ENCODE results near the gene CTSW.
"Not testable (repeated sequence)": the region's sequence is repeated elsewhere in the genome, so short reads cannot be mapped to it uniquely, and the experiment has no call there.

DNA sequence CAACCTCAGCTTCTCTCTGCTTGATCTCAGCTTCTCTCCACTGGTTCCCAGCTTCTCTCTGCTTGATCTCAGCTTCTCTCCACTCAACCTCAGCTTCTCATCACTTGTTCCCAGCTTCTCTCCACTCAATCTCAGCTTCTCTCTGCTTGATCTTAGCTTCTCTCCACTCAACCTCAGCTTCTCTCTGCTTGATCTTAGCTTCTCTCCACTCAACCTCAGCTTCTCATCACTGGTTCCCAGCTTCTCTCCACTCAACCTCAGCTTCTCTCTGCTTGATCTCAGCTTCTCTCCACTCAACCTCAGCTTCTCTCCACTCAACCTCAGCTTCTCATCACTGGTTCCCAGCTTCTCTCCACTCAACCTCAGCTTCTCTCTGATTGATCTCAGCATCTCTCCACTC is 47.4 kb upstream of the CTSW start:
- TF ChIP-seq, protein P1, sequence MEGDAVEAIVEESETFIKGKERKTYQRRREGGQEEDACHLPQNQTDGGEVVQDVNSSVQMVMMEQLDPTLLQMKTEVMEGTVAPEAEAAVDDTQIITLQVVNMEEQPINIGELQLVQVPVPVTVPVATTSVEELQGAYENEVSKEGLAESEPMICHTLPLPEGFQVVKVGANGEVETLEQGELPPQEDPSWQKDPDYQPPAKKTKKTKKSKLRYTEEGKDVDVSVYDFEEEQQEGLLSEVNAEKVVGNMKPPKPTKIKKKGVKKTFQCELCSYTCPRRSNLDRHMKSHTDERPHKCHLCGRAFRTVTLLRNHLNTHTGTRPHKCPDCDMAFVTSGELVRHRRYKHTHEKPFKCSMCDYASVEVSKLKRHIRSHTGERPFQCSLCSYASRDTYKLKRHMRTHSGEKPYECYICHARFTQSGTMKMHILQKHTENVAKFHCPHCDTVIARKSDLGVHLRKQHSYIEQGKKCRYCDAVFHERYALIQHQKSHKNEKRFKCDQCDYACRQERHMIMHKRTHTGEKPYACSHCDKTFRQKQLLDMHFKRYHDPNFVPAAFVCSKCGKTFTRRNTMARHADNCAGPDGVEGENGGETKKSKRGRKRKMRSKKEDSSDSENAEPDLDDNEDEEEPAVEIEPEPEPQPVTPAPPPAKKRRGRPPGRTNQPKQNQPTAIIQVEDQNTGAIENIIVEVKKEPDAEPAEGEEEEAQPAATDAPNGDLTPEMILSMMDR (IDR thresholded peaks at IDR 0.05): not testable (repeated sequence)
- TF ChIP-seq EP300, POLR2A, POLR2AphosphoS5 (IDR thresholded peaks at IDR 0.05): not testable (repeated sequence)
